ENCODE results near the gene CD52. TPM values are rescaled to one million over a fixed set of nuclear protein-coding genes. Genes with fewer than 3 reads are reported as not detected.

CD52 gene
- polyA plus RNA-seq, 3 donors: 851 to 4,047 (median 2,617) TPM

DNA sequence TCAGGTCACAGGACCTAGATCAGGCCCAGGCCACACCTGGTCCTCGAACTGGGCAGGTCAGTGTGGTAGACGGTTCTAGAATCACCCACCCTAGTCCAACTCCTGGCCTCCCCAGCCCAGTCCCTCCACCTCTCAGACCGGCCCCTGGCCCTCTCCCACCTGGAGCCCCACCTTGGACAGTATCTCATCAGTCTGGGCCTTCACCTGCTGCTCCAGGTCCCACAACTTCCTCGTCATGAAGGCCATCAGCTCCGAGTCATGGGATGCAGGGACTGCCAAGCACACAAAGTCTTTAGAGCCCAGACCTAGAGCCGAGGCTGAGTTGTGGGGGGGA lies 20.0 kb upstream of the CD52 start:
- WGBS (ENCODE audit: insufficient coverage): 79% methylated on average over 5 of the region's 6 CpGs
- H3K27me3 Mint-ChIP-seq (ENCODE audit: low read depth in 3 of 3): peaks cover 0 to 2% (median under 1%) of the 10 kb centered on the region in 3 donors
- DNase-seq: no peak
- peaks cover 68 to 95% of the 10 kb centered on the region in 2 donors for H3K36me3 ChIP-seq (replicated peaks in 1 of 2; ENCODE audit: control insufficient read depth in 1 of 2, insufficient read depth in 2 of 2, low read length in 2 of 2)
- H2AFZ ChIP-seq (ENCODE audit: insufficient read depth, low read depth, low read length, poor library complexity, severe bottlenecking): no peak overlapping the region
- H3K4me2 ChIP-seq (replicated peaks; ENCODE audit: extremely low read depth, low read length, poor library complexity, severe bottlenecking): no peak overlapping the region
- H3K27me3 ChIP-seq (ENCODE audit: control insufficient read depth in 2 of 2, insufficient read depth in 2 of 2, low read length in 2 of 2): no peaks in the 10 kb centered on the region
- peaks cover 0 to 2% (median 0%) of the 10 kb centered on the region in 7 donors for H3K9me3 Mint-ChIP-seq
- intact Hi-C loops (cut with micrococcal nuclease): no loop called here
- no peak for TF ChIP-seq CTCF (IDR thresholded peaks at IDR 0.05)
- peak overlapping the region in 2 of 7 donors; percentile 75 to 87 for H3K27ac Mint-ChIP-seq
- no peak overlapping the region for H3K4me3 Mint-ChIP-seq
- peaks cover 18 to 37% of the 10 kb centered on the region in 2 donors for H3K4me1 ChIP-seq (ENCODE audit: control insufficient read depth in 1 of 2, insufficient read depth in 2 of 2, low read length in 2 of 2)
- H3K9ac ChIP-seq (ENCODE audit: insufficient read depth, low read length, poor library complexity, severe bottlenecking): no peak overlapping the region
- peaks cover 46% of the 10 kb centered on the region for H3K4me1 Mint-ChIP-seq
- no peak overlapping the region for H3K4me3 ChIP-seq (replicated peaks in 1 of 3; ENCODE audit: low read depth in 2 of 3, low read length in 3 of 3)
- no peaks in the 10 kb centered on the region for H4K20me1 ChIP-seq (ENCODE audit: insufficient read depth, low read length)
- peak overlapping the region in 1 of 2 donors; percentile 75 for H3K27ac ChIP-seq (ENCODE audit: low read depth in 1 of 2, low read length in 2 of 2)
- H3K9me3 ChIP-seq (replicated peaks in 1 of 2; ENCODE audit: control insufficient read depth in 1 of 2, insufficient read depth in 1 of 2, low read length in 2 of 2): no peaks in the 10 kb centered on the region
- peaks cover 73 to 100% of the 10 kb centered on the region in 2 donors for H3K36me3 Mint-ChIP-seq
- peaks cover 60% of the 10 kb centered on the region for H3K79me2 ChIP-seq (ENCODE audit: insufficient read depth, low read length)

DNA sequence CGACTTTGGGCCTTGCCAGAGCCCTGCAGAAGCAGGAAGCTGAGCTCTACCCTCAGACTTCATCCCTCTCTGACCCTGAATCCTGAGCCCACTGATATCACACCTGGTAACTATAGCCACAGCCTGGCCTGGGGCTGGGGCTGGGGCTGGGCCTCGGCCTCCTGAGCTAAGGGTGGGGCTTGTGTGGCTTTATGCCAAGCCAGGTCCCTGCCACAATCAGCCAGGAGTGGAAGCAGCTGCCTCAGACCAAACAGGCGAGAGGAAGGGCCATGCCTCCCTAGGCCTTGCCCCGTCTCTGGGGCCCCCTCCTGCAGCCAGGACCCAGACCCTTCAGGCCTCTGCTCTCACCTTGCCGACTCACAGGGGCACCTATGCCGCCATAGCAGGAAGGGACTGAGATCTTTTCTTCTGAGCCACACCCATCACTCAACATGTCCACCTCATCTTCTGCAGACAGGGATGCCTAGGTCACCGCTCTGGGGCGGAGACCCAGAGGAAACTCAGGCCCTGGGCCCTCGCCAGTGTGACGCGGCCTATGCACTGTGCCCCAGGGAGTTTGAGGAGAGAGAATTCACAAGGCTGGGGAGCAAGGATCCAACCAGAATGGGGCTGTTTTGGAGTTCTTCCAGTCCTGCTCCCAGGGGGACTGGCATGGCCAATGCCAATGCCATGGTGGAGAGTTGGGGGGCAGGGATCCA lies 17.0 kb upstream of the CD52 start:
- Mint-ChIP-seq H3K36me3 (peaks cover 49 to 85% of the 10 kb centered on the region in 2 donors), H3K4me3 (no peak overlapping the region), H3K9me3 (peaks cover 0 to 2% (median 0%) of the 10 kb centered on the region in 7 donors), H3K27ac (peak overlapping the region in 5 of 7 donors; percentile 18 to 82 (median 55)), H3K27me3 (ENCODE audit: low read depth in 3 of 3) (peaks cover 0 to 2% (median 0%) of the 10 kb centered on the region in 3 donors), H3K4me1 (peaks cover 64% of the 10 kb centered on the region)
- intact Hi-C loops (cut with micrococcal nuclease): no loop called here
- Histone ChIP-seq H3K4me2 (replicated peaks; ENCODE audit: extremely low read depth, low read length, poor library complexity, severe bottlenecking) (no peak overlapping the region), H3K36me3 (replicated peaks in 1 of 2; ENCODE audit: control insufficient read depth in 1 of 2, insufficient read depth in 2 of 2, low read length in 2 of 2) (peaks cover 44 to 76% of the 10 kb centered on the region in 2 donors), H3K27ac (ENCODE audit: low read depth in 1 of 2, low read length in 2 of 2) (peak overlapping the region in 1 of 2 donors; percentile 59), H3K79me2 (ENCODE audit: insufficient read depth, low read length) (peaks cover 86% of the 10 kb centered on the region), H3K9ac (ENCODE audit: insufficient read depth, low read length, poor library complexity, severe bottlenecking) (no peak overlapping the region), H3K27me3 (ENCODE audit: control insufficient read depth in 2 of 2, insufficient read depth in 2 of 2, low read length in 2 of 2) (no peaks in the 10 kb centered on the region), H3K4me3 (replicated peaks in 1 of 3; ENCODE audit: low read depth in 2 of 3, low read length in 3 of 3) (no peak overlapping the region), H2AFZ (ENCODE audit: insufficient read depth, low read depth, low read length, poor library complexity, severe bottlenecking) (no peak overlapping the region), H3K9me3 (replicated peaks in 1 of 2; ENCODE audit: control insufficient read depth in 1 of 2, insufficient read depth in 1 of 2, low read length in 2 of 2) (no peaks in the 10 kb centered on the region), H3K4me1 (ENCODE audit: control insufficient read depth in 1 of 2, insufficient read depth in 2 of 2, low read length in 2 of 2) (peaks cover 39 to 62% of the 10 kb centered on the region in 2 donors), H4K20me1 (ENCODE audit: insufficient read depth, low read length) (no peaks in the 10 kb centered on the region)
- 89% methylated on average over 9 of the region's 11 CpGs for WGBS (ENCODE audit: insufficient coverage)
- no peak for TF ChIP-seq CTCF (IDR thresholded peaks at IDR 0.05)
- no peak for DNase-seq

Measured in CD14-positive monocyte (primary cell).